CD4-positive, CD25-positive, alpha-beta regulatory T cell (primary cell): ENCODE data around the gene LRIT2. TPM values are rescaled to one million over a fixed set of nuclear protein-coding genes. Genes with fewer than 3 reads are reported as not detected.

Experiments used
- ATAC-seq, 2 donors: fragments of 150-1000 bp; cut with Tn5 transposase; one replicate each; pipeline ENCODE4 v1.10.0; 2021; ENCODE audit warnings: low read depth in 2 of 2, moderate number of reproducible peaks in 2 of 2, moderate library complexity in 1 of 2
- DNase-seq, 3 donors: peaks; one replicate each; pipeline versions ENCODE4 v3.0.0 to v3.0.0-alpha.2; 2012 to 2022; ENCODE audit warnings: mixed read lengths in 1 of 3
- H3K27ac ChIP-seq: one replicate; pipeline ENCODE4 v1.7.0; 2013; ENCODE audit warnings: mild to moderate bottlenecking, low read length; ENCODE audit not compliant: insufficient read depth, poor library complexity, severe bottlenecking
- H3K27me3 ChIP-seq: one replicate; pipeline ENCODE4 v1.7.0; 2013; ENCODE audit warnings: low read length; ENCODE audit not compliant: control insufficient read depth, insufficient read depth
- H3K36me3 ChIP-seq: one replicate; pipeline ENCODE4 v1.7.0; 2013; ENCODE audit warnings: mild to moderate bottlenecking, low read length, moderate library complexity; ENCODE audit not compliant: control insufficient read depth, insufficient read depth
- H3K4me1 ChIP-seq: 2 replicates; pipeline ENCODE4 v1.7.0; 2013; ENCODE audit warnings: mild to moderate bottlenecking, low read length; ENCODE audit not compliant: insufficient read depth, control insufficient read depth, poor library complexity, severe bottlenecking
- H3K4me3 ChIP-seq: one replicate; pipeline ENCODE4 v1.7.0; 2013; ENCODE audit warnings: low read depth, mild to moderate bottlenecking, low read length, moderate library complexity
- H3K9me3 ChIP-seq, 2 experiments: 1 replicate in 1 of 2; 2 replicates in 1 of 2; pipeline ENCODE4 v1.7.0; 2013; ENCODE audit warnings: low read length in 2 of 2, mild to moderate bottlenecking in 1 of 2, moderate library complexity in 1 of 2; ENCODE audit not compliant: control insufficient read depth in 2 of 2
- H3K27ac Mint-ChIP-seq, 3 donors: one replicate each; pipeline ENCODE4 v1.8.0; 2020 to 2022; ENCODE audit warnings: mild to moderate bottlenecking in 3 of 3, mixed read lengths in 3 of 3, moderate library complexity in 2 of 3
- H3K27me3 Mint-ChIP-seq: one replicate; pipeline ENCODE4 v1.8.0; 2022; ENCODE audit warnings: mild to moderate bottlenecking, mixed read lengths
- H3K36me3 Mint-ChIP-seq: one replicate; pipeline ENCODE4 v1.8.0; 2020; ENCODE audit warnings: mixed read lengths
- H3K4me1 Mint-ChIP-seq, 4 donors: one replicate each; pipeline ENCODE4 v1.8.0; 2020 to 2022; ENCODE audit warnings: mixed read lengths in 4 of 4, mild to moderate bottlenecking in 1 of 4
- H3K4me3 Mint-ChIP-seq, 4 donors: one replicate each; pipeline ENCODE4 v1.8.0; 2020 to 2022; ENCODE audit warnings: mild to moderate bottlenecking in 4 of 4, mixed read lengths in 4 of 4, moderate library complexity in 3 of 4
- H3K9me3 Mint-ChIP-seq, 7 donors: one replicate each; pipeline ENCODE4 v1.8.0; 2020 to 2022; ENCODE audit warnings: mixed read lengths in 7 of 7, mild to moderate bottlenecking in 3 of 7, moderate library complexity in 2 of 7
- polyA plus RNA-seq, 4 donors: library from polyadenylated mRNA; unstranded; fragments of 300-500 nt; fragmentation: Illumina TruSeq; gene quantifications; one replicate each; pipeline ENCODE4 v1.2.3, GENCODE V29; 2021
- total RNA-seq: library from RNA; stranded (reverse); gene quantifications from one replicate; pipeline ENCODE4 v1.2.3, GENCODE V29; 2022

Gene LRIT2
- total and polyA plus RNA-seq, 5 donors from 2014 or later, result not detected

GRCh38 chr10:84196941-84197340 lies 28.4 kb downstream of the LRIT2 start:
- H3K36me3 ChIP-seq, result no peaks in the 10 kb centered on the region
- H3K9me3 Mint-ChIP-seq, result peaks cover 0 to 8% (median 0%) of the 10 kb centered on the region in 7 donors

GRCh38 chr10:84196083-84196482 lies 29.3 kb downstream of the LRIT2 start:
- DNase-seq (no peak), ATAC-seq (no peak)
- H3K27me3 Mint-ChIP-seq, result peaks cover 38% of the 10 kb centered on the region
- peaks cover 3% of the 10 kb centered on the region for H3K27me3 ChIP-seq
- H3K4me1 ChIP-seq, result peaks cover 13% of the 10 kb centered on the region
- H3K36me3 ChIP-seq, result no peaks in the 10 kb centered on the region
- H3K36me3 Mint-ChIP-seq, result no peaks in the 10 kb centered on the region
- no peak overlapping the region for H3K4me3 ChIP-seq
- H3K27ac Mint-ChIP-seq, result no peak overlapping the region
- no peaks in the 10 kb centered on the region for H3K9me3 ChIP-seq
- H3K27ac ChIP-seq, result no peak overlapping the region
- H3K4me3 Mint-ChIP-seq, result no peak overlapping the region
- peaks cover 0 to 25% (median 4%) of the 10 kb centered on the region in 4 donors for H3K4me1 Mint-ChIP-seq
- H3K9me3 Mint-ChIP-seq, result peaks cover 0 to 8% (median 0%) of the 10 kb centered on the region in 7 donors

More at GRCh38 chr10:84196941-84197340, 28.4 kb downstream of the LRIT2 start:
- H3K27me3 Mint-ChIP-seq, result peaks cover 38% of the 10 kb centered on the region
- H3K4me1 Mint-ChIP-seq, result peaks cover 0 to 18% (median 0%) of the 10 kb centered on the region in 4 donors
- H3K4me1 ChIP-seq, result peaks cover 13% of the 10 kb centered on the region
- H3K27me3 ChIP-seq, result peaks cover 3% of the 10 kb centered on the region
- no peaks in the 10 kb centered on the region for H3K36me3 Mint-ChIP-seq
- H3K9me3 ChIP-seq, result no peaks in the 10 kb centered on the region
- no peak for ATAC-seq
- no peak overlapping the region for H3K27ac ChIP-seq
- DNase-seq, result no peak
- no peak overlapping the region for H3K4me3 Mint-ChIP-seq
- no peak overlapping the region for H3K4me3 ChIP-seq
- no peak overlapping the region for H3K27ac Mint-ChIP-seq

DNA sequence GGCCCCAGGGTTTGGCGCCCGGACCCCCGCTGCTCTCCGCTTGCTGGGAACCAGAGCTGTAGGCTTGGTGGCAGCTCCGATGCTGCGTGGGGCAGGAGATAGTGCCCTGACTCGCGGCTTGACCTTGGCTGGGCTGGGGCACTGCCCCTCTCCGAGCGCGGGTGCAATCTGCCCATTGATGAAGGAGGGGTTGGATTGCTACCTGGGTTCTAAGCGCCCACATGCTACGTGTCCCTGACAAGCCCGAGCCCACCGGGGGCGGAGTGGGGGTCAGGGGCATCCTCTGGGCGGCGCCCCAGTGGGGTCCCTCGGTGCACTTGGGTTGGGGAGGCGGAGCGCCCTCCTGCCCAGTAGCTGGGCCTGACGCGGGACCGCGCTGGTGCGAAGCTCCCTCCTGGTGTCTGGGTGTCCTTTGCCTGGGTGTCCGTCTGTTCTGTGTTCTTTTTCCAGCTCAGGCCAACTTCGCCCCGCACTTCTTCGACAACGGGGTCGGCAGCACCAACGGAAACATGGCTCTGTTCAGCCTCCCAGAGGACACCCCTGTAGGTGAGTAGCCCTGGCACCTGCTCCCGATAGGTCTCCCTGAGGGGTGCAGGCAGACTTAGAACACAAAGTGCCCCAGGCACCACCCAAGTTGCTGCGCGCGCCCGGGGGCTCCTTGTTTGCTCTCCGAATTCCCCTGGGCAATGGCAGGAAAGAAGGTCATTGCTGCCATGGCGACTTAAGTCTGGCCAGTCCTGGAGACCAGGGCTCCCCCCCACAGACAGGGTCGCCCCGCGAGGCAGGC lies 30.1 kb downstream of the LRIT2 start:
- no peaks in the 10 kb centered on the region for H3K9me3 ChIP-seq
- H3K4me3 ChIP-seq, result no peak overlapping the region
- Mint-ChIP-seq H3K27me3 (peaks cover 38% of the 10 kb centered on the region), H3K4me1 (peaks cover 0 to 33% (median 9%) of the 10 kb centered on the region in 4 donors), H3K36me3 (no peaks in the 10 kb centered on the region), H3K4me3 (peak overlapping the region in 2 of 4 donors; percentile 57 to 67), H3K9me3 (peaks cover 0 to 8% (median 0%) of the 10 kb centered on the region in 7 donors), H3K27ac (no peak overlapping the region)
- H3K27ac ChIP-seq, result no peak overlapping the region
- ATAC-seq, result no peak
- no peak for DNase-seq
- H3K4me1 ChIP-seq, result peaks cover 21% of the 10 kb centered on the region
- H3K36me3 ChIP-seq, result no peaks in the 10 kb centered on the region
- H3K27me3 ChIP-seq, result peaks cover 3% of the 10 kb centered on the region

- Mint-ChIP-seq H3K27ac (no peak within 1 kb of the TSS), H3K36me3 (no peaks in the 10 kb centered on the region), H3K4me1 (peaks cover 0 to 35% (median 9%) of the 10 kb centered on the region in 4 donors), H3K4me3 (peak within 1 kb of the TSS in 3 of 4 donors; percentile 28 to 67 (median 57)), H3K27me3 (peaks cover 38% of the 10 kb centered on the region), H3K9me3 (peaks cover 0 to 8% (median 0%) of the 10 kb centered on the region in 7 donors)
- Histone ChIP-seq H3K4me1 (peaks cover 22% of the 10 kb centered on the region), H3K4me3 (no peak within 1 kb of the TSS), H3K27me3 (peaks cover 3% of the 10 kb centered on the region), H3K9me3 (no peaks in the 10 kb centered on the region), H3K36me3 (no peaks in the 10 kb centered on the region), H3K27ac (no peak within 1 kb of the TSS)
- ATAC-seq, result peak; percentile 17 to 44
- peak in 2 of 3 donors; percentile 7 to 26 for DNase-seq
These were observed 30.8 kb downstream of the LRIT2 start, which contains the start of gene CDHR1 for GRCh38 chr10:84194424-84195043. Gene CDHR1 (plus strand): TSS chr10:84194537. CDS start chr10:84194761, 224 bp downstream.

- Histone ChIP-seq H3K4me3 (no peak overlapping the region), H3K9me3 (no peaks in the 10 kb centered on the region), H3K27me3 (peaks cover 3% of the 10 kb centered on the region), H3K4me1 (peaks cover 22% of the 10 kb centered on the region), H3K36me3 (no peaks in the 10 kb centered on the region), H3K27ac (no peak overlapping the region)
- Mint-ChIP-seq H3K27me3 (peaks cover 33% of the 10 kb centered on the region), H3K4me3 (peak overlapping the region in 1 of 4 donors; percentile 28), H3K9me3 (peaks cover 0 to 8% (median 0%) of the 10 kb centered on the region in 7 donors), H3K4me1 (peaks cover 0 to 35% (median 9%) of the 10 kb centered on the region in 4 donors), H3K27ac (no peak overlapping the region), H3K36me3 (no peaks in the 10 kb centered on the region)
- ATAC-seq (no peak), DNase-seq (no peak)
These were observed 31.4 kb downstream of the LRIT2 start for GRCh38 chr10:84193846-84194423.

DNA sequence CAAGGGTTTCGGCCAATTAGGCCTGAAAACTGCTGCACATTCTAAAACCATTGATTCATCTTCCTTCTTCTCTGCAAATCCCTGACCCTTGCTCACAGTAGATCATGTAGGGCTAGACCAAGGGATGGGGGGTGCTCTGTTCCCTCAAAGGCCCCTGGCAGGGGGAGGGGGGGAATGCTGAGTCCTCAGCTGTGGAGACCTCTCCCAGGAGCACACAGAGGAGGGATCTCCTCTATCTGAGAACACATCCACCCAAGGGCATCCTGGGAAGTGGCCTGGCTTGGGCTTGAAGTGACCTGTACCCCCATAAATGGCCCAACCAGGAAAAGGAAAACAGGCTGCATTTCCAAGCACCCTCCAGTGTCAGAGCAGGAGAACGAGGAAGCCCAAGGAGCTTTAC lies 32.0 kb downstream of the LRIT2 start:
- no peaks in the 10 kb centered on the region for H3K36me3 ChIP-seq
- H3K4me1 Mint-ChIP-seq, result peaks cover 0 to 35% (median 9%) of the 10 kb centered on the region in 4 donors
- peaks cover 27% of the 10 kb centered on the region for H3K27me3 Mint-ChIP-seq
- no peaks in the 10 kb centered on the region for H3K9me3 ChIP-seq
- H3K4me3 ChIP-seq, result no peak overlapping the region
- no peak for DNase-seq
- peaks cover 3% of the 10 kb centered on the region for H3K27me3 ChIP-seq
- H3K4me1 ChIP-seq, result peaks cover 22% of the 10 kb centered on the region
- H3K36me3 Mint-ChIP-seq, result no peaks in the 10 kb centered on the region
- H3K27ac ChIP-seq, result no peak overlapping the region
- no peak overlapping the region for H3K27ac Mint-ChIP-seq
- H3K4me3 Mint-ChIP-seq, result no peak overlapping the region
- H3K9me3 Mint-ChIP-seq, result peaks cover 0 to 6% (median 0%) of the 10 kb centered on the region in 7 donors
- ATAC-seq, result no peak

DNA sequence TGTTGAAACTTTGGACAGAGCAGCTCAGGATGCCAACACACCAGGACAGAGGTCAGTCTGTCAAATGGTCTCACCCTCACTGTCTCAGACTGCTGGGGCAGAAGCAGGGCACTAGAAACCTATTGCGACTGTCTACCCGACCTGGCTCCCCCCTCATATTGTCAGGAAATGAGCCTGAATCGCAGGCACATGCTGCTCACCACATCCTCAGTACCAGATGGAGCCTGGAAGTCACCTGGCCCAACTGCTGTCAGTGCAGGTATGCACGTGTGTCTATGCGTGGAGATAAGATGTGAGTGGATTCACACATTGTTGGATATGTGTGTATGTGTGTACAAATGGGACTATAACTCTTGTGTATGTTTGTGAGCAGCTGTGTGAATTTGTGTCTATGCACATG lies 34.2 kb downstream of the LRIT2 start:
- ATAC-seq, result peak; percentile 79 to 83
- Mint-ChIP-seq H3K4me3 (peak overlapping the region in 1 of 4 donors; percentile 1), H3K9me3 (peaks cover 0 to 3% (median 0%) of the 10 kb centered on the region in 7 donors), H3K4me1 (peaks cover 0 to 34% (median 9%) of the 10 kb centered on the region in 4 donors), H3K27ac (peak overlapping the region; percentile 7 to 16 (median 11)), H3K36me3 (no peaks in the 10 kb centered on the region), H3K27me3 (peaks cover 13% of the 10 kb centered on the region)
- H3K36me3 ChIP-seq, result no peaks in the 10 kb centered on the region
- H3K9me3 ChIP-seq, result no peaks in the 10 kb centered on the region
- peaks cover 22% of the 10 kb centered on the region for H3K4me1 ChIP-seq
- peak in 2 of 3 donors; percentile 34 to 44 for DNase-seq
- no peak overlapping the region for H3K27ac ChIP-seq
- H3K4me3 ChIP-seq, result no peak overlapping the region
- H3K27me3 ChIP-seq, result peaks cover 3% of the 10 kb centered on the region
